Upper lobe of left lung (tissue), 6 donors: ENCODE data around the gene JAZF1. TPM values are rescaled to one million over a fixed set of nuclear protein-coding genes. Genes with fewer than 3 reads are reported as not detected.

Experiments
- ATAC-seq, 2 donors: fragments of 200-7000 bp; cut with Tn5 transposase; one replicate each; pipeline ENCODE4 v1.9.1; 2022; ENCODE audit warnings: mild to moderate bottlenecking in 2 of 2, moderate library complexity in 2 of 2; ENCODE audit not compliant: low FRiP score in 2 of 2
- DNase-seq, 2 donors: peaks; one replicate each; pipeline ENCODE4 v3.0.0-alpha.2; 2019 to 2020
- H3K27ac ChIP-seq, 4 donors: fragments of 200-600 bp; sonication (generic); one replicate each; pipeline ENCODE4 v1.5.1; 2016 to 2019
- H3K27me3 ChIP-seq, 4 donors: fragments of 200-600 bp; sonication (generic); one replicate each; pipeline ENCODE4 v1.5.1; 2017 to 2019
- H3K36me3 ChIP-seq, 4 donors: fragments of 200-600 bp; sonication (generic); one replicate each; pipeline ENCODE4 v1.5.1; 2016 to 2019
- H3K4me1 ChIP-seq, 4 donors: fragments of 200-600 bp; sonication (generic); one replicate each; pipeline ENCODE4 v1.5.1; 2018 to 2019
- H3K4me3 ChIP-seq, 4 donors: fragments of 200-600 bp; sonication (generic); one replicate each; pipeline ENCODE4 v1.5.1; 2017 to 2019; ENCODE audit warnings: mild to moderate bottlenecking in 2 of 4, moderate library complexity in 1 of 4
- H3K9me3 ChIP-seq, 4 donors: fragments of 200-600 bp; sonication (generic); one replicate each; pipeline ENCODE4 v1.5.1; 2018 to 2019
- CTCF ChIP-seq, 6 experiments: fragments of 450-650 bp in 4 of 6; fragments of 200-600 bp in 2 of 6; sonication (generic) in 2 of 6; IDR thresholded peaks; one replicate each; pipeline ENCODE4 v1.5.1; 2016 to 2019; ENCODE audit warnings: antibody characterized with exemption in 6 of 6
- EP300 ChIP-seq, 4 donors: sonication (generic); formaldehyde crosslinking; IDR thresholded peaks; one replicate each; pipeline ENCODE4 v1.5.1; 2017; ENCODE audit warnings: antibody characterized with exemption in 4 of 4, control low read depth in 2 of 4
- POLR2A ChIP-seq, 4 donors: fragments of 450-650 bp; IDR thresholded peaks; one replicate each; pipeline ENCODE4 v1.5.1; 2016 to 2017; ENCODE audit warnings: antibody characterized with exemption in 4 of 4, mild to moderate bottlenecking in 2 of 4
- POLR2AphosphoS5 ChIP-seq, 2 donors: sonication (generic); formaldehyde crosslinking; IDR thresholded peaks; one replicate each; pipeline ENCODE4 v1.5.1; 2017; ENCODE audit warnings: antibody characterized with exemption in 2 of 2
- WGBS, 2 donors: methylation state at CpG; one replicate each; pipeline ENCODE4 v1.1.5; 2017 to 2018; 5-methylcytosine and 5-hydroxymethylcytosine counted together
- total RNA-seq, 6 donors: library from RNA; depleted of rRNA in 4 of 6; stranded (reverse); fragments of >200 nt in 4 of 6; gene quantifications; one replicate each; pipeline versions ENCODE4 v1.1.0 to v1.2.1, GENCODE V29; 2016 to 2021
- donor health status: DM: no; HTN: no; CAD: no; lungs with moderate emphysema.
- donor health status: DM: no; HTN: yes; CAD: no; lungs with severe emphysema.

The JAZF1 gene
- total RNA-seq, 6 donors from 2014 or later, result 4.2 to 19.4 (median 12.4) TPM

DNA sequence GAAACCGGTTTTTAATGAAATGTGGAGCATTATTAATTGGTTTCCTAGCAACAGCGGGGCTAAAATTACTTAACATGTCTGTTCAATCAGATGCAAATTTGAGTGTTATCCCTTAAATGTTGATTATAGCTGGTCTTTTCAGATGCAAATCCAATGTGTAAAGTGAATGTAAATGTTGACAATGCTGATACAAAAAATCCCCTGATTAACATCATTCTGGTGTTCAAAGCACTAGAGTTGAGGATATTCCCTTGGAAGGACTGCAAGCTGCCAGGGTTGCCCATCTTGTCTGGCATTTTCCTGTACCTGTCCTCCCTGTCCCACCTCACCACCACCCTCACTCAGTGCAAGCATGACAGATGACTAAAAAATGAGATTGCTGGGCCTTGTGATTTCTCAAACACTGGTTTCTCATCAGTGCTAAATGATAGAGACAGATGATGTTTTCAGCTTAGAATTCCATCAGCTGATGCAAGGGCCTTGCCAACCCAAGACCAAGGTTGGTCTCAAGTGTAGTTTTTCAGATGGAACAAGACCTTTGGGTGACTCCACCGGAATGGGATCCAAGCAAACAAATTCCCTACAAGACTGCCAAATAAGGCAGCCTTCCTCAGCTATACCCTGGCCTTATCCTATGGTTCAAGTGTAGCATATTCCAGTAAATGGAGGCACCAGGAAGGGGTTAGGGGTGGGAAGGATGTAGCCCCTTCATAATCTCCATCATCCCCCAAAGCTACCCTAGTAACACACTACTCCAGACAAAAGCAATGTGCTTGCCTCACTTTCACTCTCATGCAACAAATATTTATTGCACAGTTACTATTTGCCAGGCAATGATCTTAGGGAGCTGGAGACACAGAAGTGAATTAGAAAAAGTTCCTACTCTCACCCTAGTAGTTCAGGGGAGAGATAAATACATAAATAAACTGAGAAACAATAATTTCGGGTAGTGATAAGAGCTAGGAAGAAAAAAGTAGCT lies 54.9 kb downstream of the JAZF1 start:
- DNase-seq (no peak), ATAC-seq (peak in 1 of 2 donors; percentile 58)
- H3K9me3 ChIP-seq, result no peaks in the 10 kb centered on the region
- TF ChIP-seq POLR2AphosphoS5 (IDR thresholded peaks at IDR 0.05), result no peak
- no peak for TF ChIP-seq EP300 (IDR thresholded peaks at IDR 0.05)
- TF ChIP-seq CTCF (IDR thresholded peaks at IDR 0.05), result no peak
- no peaks in the 10 kb centered on the region for H3K36me3 ChIP-seq
- H3K4me1 ChIP-seq, result peaks cover 0 to 4% (median 0%) of the 10 kb centered on the region in 4 donors
- 87 to 90% methylated on average over 4 of the region's 4 CpGs for WGBS, 2 donors
- no peak overlapping the region for H3K27ac ChIP-seq
- H3K27me3 ChIP-seq, result no peaks in the 10 kb centered on the region
- no peak overlapping the region for H3K4me3 ChIP-seq

- H3K4me1 ChIP-seq, result peaks cover 0 to 4% (median 2%) of the 10 kb centered on the region in 4 donors
These were observed 56.2 kb downstream of the JAZF1 start for GRCh38 chr7:28124413-28124812.

GRCh38 chr7:28123752-28124151 lies 56.8 kb downstream of the JAZF1 start:
- H3K4me3 ChIP-seq, result no peak overlapping the region
- 82 to 87% methylated on average over 5 of the region's 5 CpGs for WGBS, 2 donors
- H3K27me3 ChIP-seq, result no peaks in the 10 kb centered on the region
- TF ChIP-seq POLR2AphosphoS5 (IDR thresholded peaks at IDR 0.05) (no peak), EP300 (IDR thresholded peaks at IDR 0.05) (no peak), POLR2A (IDR thresholded peaks at IDR 0.05) (no peak), CTCF (IDR thresholded peaks at IDR 0.05) (no peak)
- no peaks in the 10 kb centered on the region for H3K36me3 ChIP-seq
- no peaks in the 10 kb centered on the region for H3K9me3 ChIP-seq
- H3K4me1 ChIP-seq, result peaks cover 0 to 4% (median 2%) of the 10 kb centered on the region in 4 donors
- no peak overlapping the region for H3K27ac ChIP-seq
- no peak for ATAC-seq
- no peak for DNase-seq

More at GRCh38 chr7:28124413-28124812, 56.2 kb downstream of the JAZF1 start:
- 80 to 90% methylated on average over 1 to 2 of the region's 2 CpGs for whole genome bisulfite sequencing, 2 donors
- Histone ChIP-seq H3K4me3 (no peak overlapping the region), H3K27me3 (no peaks in the 10 kb centered on the region), H3K27ac (no peak overlapping the region), H3K9me3 (no peaks in the 10 kb centered on the region), H3K36me3 (no peaks in the 10 kb centered on the region)
- DNase-seq (no peak), ATAC-seq (no peak)
- TF ChIP-seq EP300 (IDR thresholded peaks at IDR 0.05) (no peak), CTCF (IDR thresholded peaks at IDR 0.05) (no peak), POLR2A (IDR thresholded peaks at IDR 0.05) (no peak), POLR2AphosphoS5 (IDR thresholded peaks at IDR 0.05) (no peak)

- H3K36me3 ChIP-seq, result no peaks in the 10 kb centered on the region
- 95 to 98% methylated on average over 5 of the region's 5 CpGs for WGBS, 2 donors
- H3K4me1 ChIP-seq, result peaks cover 0 to 4% (median 2%) of the 10 kb centered on the region in 4 donors
- no peak for TF ChIP-seq POLR2AphosphoS5 (IDR thresholded peaks at IDR 0.05)
- no peaks in the 10 kb centered on the region for H3K27me3 ChIP-seq
- DNase-seq (no peak), ATAC-seq (no peak)
- no peak overlapping the region for H3K4me3 ChIP-seq
- H3K27ac ChIP-seq, result no peak overlapping the region
- H3K9me3 ChIP-seq, result no peaks in the 10 kb centered on the region
These were observed 59.1 kb downstream of the JAZF1 start for GRCh38 chr7:28121496-28121895.

- Histone ChIP-seq H3K27ac (no peak overlapping the region), H3K4me3 (no peak overlapping the region), H3K27me3 (no peaks in the 10 kb centered on the region), H3K9me3 (no peaks in the 10 kb centered on the region), H3K36me3 (no peaks in the 10 kb centered on the region), H3K4me1 (peaks cover 0 to 4% (median 2%) of the 10 kb centered on the region in 4 donors)
- no peak for ATAC-seq
- TF ChIP-seq EP300 (IDR thresholded peaks at IDR 0.05) (no peak), POLR2A (IDR thresholded peaks at IDR 0.05) (no peak), CTCF (IDR thresholded peaks at IDR 0.05) (no peak), POLR2AphosphoS5 (IDR thresholded peaks at IDR 0.05) (no peak)
- 57 to 72% methylated on average over 2 of the region's 2 CpGs for WGBS, 2 donors
- DNase-seq, result no peak
These were observed 64.6 kb downstream of the JAZF1 start for GRCh38 chr7:28116041-28116440.
